GM18499 (cell line): ENCODE results near the gene CACNA2D4.

ENCODE experiments used
- ATAC-seq: cut with Tn5 transposase; IDR thresholded peaks from one replicate; pipeline ENCODE4 v1.9.1; 2021; ENCODE audit warnings: moderate number of reproducible peaks; ENCODE audit not compliant: insufficient read depth, unreplicated experiment

CACNA2D4 gene

GRCh38 chr12:1794440-1795090 is 123.9 kb downstream of the CACNA2D4 start:
- no peak for ATAC-seq

- no peak for ATAC-seq
Measured at GRCh38 chr12:1793426-1794210, 124.8 kb downstream of the CACNA2D4 start.

- ATAC-seq, result no peak
Measured at GRCh38 chr12:1792406-1792805, 126.0 kb downstream of the CACNA2D4 start.

GRCh38 chr12:1791104-1791841 is 127.2 kb downstream of the CACNA2D4 start:
- no peak for ATAC-seq

- no peak for ATAC-seq
Measured at GRCh38 chr12:1790444-1790843, 128.0 kb downstream of the CACNA2D4 start.

- ATAC-seq, result no peak
Measured at GRCh38 chr12:1787714-1788113, 130.7 kb downstream of the CACNA2D4 start.

- no peak for ATAC-seq
Measured at GRCh38 chr12:1782215-1782614, 136.2 kb downstream of the CACNA2D4 start.

GRCh38 chr12:1781772-1782171 is 136.7 kb downstream of the CACNA2D4 start:
- no peak for ATAC-seq

GRCh38 chr12:1779783-1780182 is 138.7 kb downstream of the CACNA2D4 start:
- ATAC-seq, result no peak

GRCh38 chr12:1778911-1779310 is 139.5 kb downstream of the CACNA2D4 start:
- no peak for ATAC-seq

GRCh38 chr12:1777798-1778197 is 140.7 kb downstream of the CACNA2D4 start:
- ATAC-seq, result no peak

- ATAC-seq, result no peak
Measured at GRCh38 chr12:1776170-1776921, 142.1 kb downstream of the CACNA2D4 start.

GRCh38 chr12:1773937-1774655 is 144.4 kb downstream of the CACNA2D4 start:
- ATAC-seq, result no peak

GRCh38 chr12:1769809-1770494 is 148.5 kb downstream of the CACNA2D4 start:
- ATAC-seq, result no peak

GRCh38 chr12:1768615-1769014 is 149.8 kb downstream of the CACNA2D4 start:
- ATAC-seq, result no peak

GRCh38 chr12:1767407-1768090 is 150.9 kb downstream of the CACNA2D4 start:
- no peak for ATAC-seq

- ATAC-seq, result no peak
Measured at GRCh38 chr12:1766110-1766509, 152.3 kb downstream of the CACNA2D4 start.

- no peak for ATAC-seq
Measured at GRCh38 chr12:1763153-1763552, 155.3 kb downstream of the CACNA2D4 start.

- no peak for ATAC-seq
Measured at GRCh38 chr12:1761857-1762256, 156.6 kb downstream of the CACNA2D4 start.
